GM18519 (cell line): ENCODE data around the gene BCAP31.

Experiments
- ATAC-seq: cut with Tn5 transposase; IDR thresholded peaks from one replicate; pipeline ENCODE4 v1.9.1; 2021; ENCODE audit warnings: mild to moderate bottlenecking, moderate library complexity; ENCODE audit not compliant: unreplicated experiment, low FRiP score

BCAP31 gene

GRCh38 chrX:153662266-153662665, 61.9 kb downstream of the BCAP31 start:
- no peak for ATAC-seq

GRCh38 chrX:153659268-153659667, 64.9 kb downstream of the BCAP31 start:
- no peak for ATAC-seq

- ATAC-seq, result no peak
Observed at GRCh38 chrX:153657161-153657560, 67.0 kb downstream of the BCAP31 start.

GRCh38 chrX:153653556-153653955, 70.6 kb downstream of the BCAP31 start:
- no peak for ATAC-seq

- ATAC-seq, result no peak
Observed at GRCh38 chrX:153651540-153652079, 72.6 kb downstream of the BCAP31 start.

GRCh38 chrX:153650959-153651358, 73.2 kb downstream of the BCAP31 start:
- ATAC-seq, result no peak
